Measurements from ENCODE around the gene PARD3B.

Gene PARD3B

GRCh38 chr2:205545971-205546816 is 1000.9 kb downstream of the PARD3B start:
- peak; percentile 71 for DNase-seq (ENCODE audit: low read depth)
- TF ChIP-seq CTCF (conservative IDR thresholded peaks at IDR 0.05; ENCODE audit: low read depth, low read length): no peak
- H3K4me3 ChIP-seq (ENCODE audit: low read length): no peak overlapping the region

GRCh38 chr2:205555566-205556230 is 1010.4 kb downstream of the PARD3B start:
- H3K4me3 ChIP-seq (ENCODE audit: low read length): no peak overlapping the region
- TF ChIP-seq CTCF (conservative IDR thresholded peaks at IDR 0.05; ENCODE audit: low read depth, low read length): no peak
- DNase-seq (ENCODE audit: low read depth): no peak

GRCh38 chr2:205556357-205556756 is 1011.1 kb downstream of the PARD3B start:
- no peak for DNase-seq (ENCODE audit: low read depth)
- no peak for TF ChIP-seq CTCF (conservative IDR thresholded peaks at IDR 0.05; ENCODE audit: low read depth, low read length)
- H3K4me3 ChIP-seq (ENCODE audit: low read length): no peak overlapping the region

GRCh38 chr2:205556841-205557539 is 1011.7 kb downstream of the PARD3B start:
- no peak for DNase-seq (ENCODE audit: low read depth)
- H3K4me3 ChIP-seq (ENCODE audit: low read length): no peak overlapping the region
- no peak for TF ChIP-seq CTCF (conservative IDR thresholded peaks at IDR 0.05; ENCODE audit: low read depth, low read length)

- DNase-seq (ENCODE audit: low read depth): no peak
- H3K4me3 ChIP-seq (ENCODE audit: low read length): no peak overlapping the region
- no peak for TF ChIP-seq CTCF (conservative IDR thresholded peaks at IDR 0.05; ENCODE audit: low read depth, low read length)
Observed at GRCh38 chr2:205557873-205558272, 1012.6 kb downstream of the PARD3B start.

- H3K4me3 ChIP-seq (ENCODE audit: low read length): no peak overlapping the region
- no peak for DNase-seq (ENCODE audit: low read depth)
- TF ChIP-seq CTCF (conservative IDR thresholded peaks at IDR 0.05; ENCODE audit: low read depth, low read length): no peak
Observed at GRCh38 chr2:205561441-205561840, 1016.2 kb downstream of the PARD3B start.

All from retinal pigment epithelial cell (primary cell).